K562 (cell line): Measurements from ENCODE around the gene HP. TPM values are rescaled to one million over a fixed set of nuclear protein-coding genes. Genes with fewer than 3 reads are reported as not detected.

Experiments
- ATAC-seq: fragments of 200-7000 bp; cut with Tn5 transposase; 3 replicates; pipeline ENCODE4 v1.9.1; 2020; ENCODE audit warnings: moderate library complexity
- BruUV-seq: library from RNA; stranded (reverse); fragments of 400-500 nt; replicated peaks from 2 replicates; lab custom pipeline; 2021; lab: Mats Ljungman, UMichigan
- CTCF ChIA-PET: fragments of 300-600 bp; formaldehyde crosslinking; extraction: SDS; loops from one replicate; lab custom pipeline; 2021; ENCODE audit warnings: low intra/inter-chr PET ratio; lab: Yijun Ruan, JAX
- POLR2A ChIA-PET: fragments of 300-600, 350-650 bp; sonication (Branson Sonifier 250); formaldehyde crosslinking; extraction: SDS; loops from one replicate; lab custom pipeline; 2021; ENCODE audit warnings: antibody characterized with exemption, inconsistent platforms; lab: Yijun Ruan, JAX
- DNase-seq, 4 experiments: peaks; one replicate each; pipeline versions ENCODE4 v3.0.0 to v3.0.0-alpha.2; 2011 to 2018; ENCODE audit warnings: low spot score in 3 of 4, mixed read lengths in 3 of 4; ENCODE audit errors: extremely low read depth in 1 of 4
- FAIRE-seq: peaks from 2 replicates; lab custom pipeline; 2011; peaks lifted over from hg19 to GRCh38; lab: Jason Lieb, UNC
- H2AFZ ChIP-seq: 2 replicates; pipeline ENCODE4 v1.6.0; 2011; ENCODE audit warnings: low read depth, low read length, control low read depth, inconsistent platforms
- H3K27ac ChIP-seq: fragments of 200-600 bp; 3 replicates; pipeline ENCODE4 v1.8.0; 2011; ENCODE audit warnings: low read depth, mild to moderate bottlenecking, control low read depth, inconsistent platforms, low read length, moderate library complexity, mixed read lengths; ENCODE audit errors: extremely low read depth
- H3K27me3 ChIP-seq, 2 experiments: fragments of 300-600 bp in 1 of 2; 2 replicates in 1 of 2; 3 replicates in 1 of 2; pipeline versions ENCODE4 v1.6.0 to v1.8.0; 2011; ENCODE audit warnings: inconsistent platforms in 2 of 2, low read length in 2 of 2, mild to moderate bottlenecking in 1 of 2, mixed read lengths in 1 of 2, moderate library complexity in 1 of 2; ENCODE audit not compliant: control insufficient read depth in 2 of 2, insufficient read depth in 2 of 2
- H3K36me3 ChIP-seq: fragments of 300-600 bp; 3 replicates; pipeline ENCODE4 v1.8.0; 2011; ENCODE audit warnings: mild to moderate bottlenecking, low read length, inconsistent platforms; ENCODE audit not compliant: control insufficient read depth, insufficient read depth
- H3K4me1 ChIP-seq, 2 experiments: fragments of 200-600 bp in 1 of 2; replicated peaks in 1 of 2; 2 replicates in 1 of 2; 3 replicates in 1 of 2; pipeline versions ENCODE4 v1.5.1 to v1.8.0; 2011; ENCODE audit warnings: inconsistent platforms in 2 of 2, low read length in 2 of 2, mild to moderate bottlenecking in 1 of 2, mixed read lengths in 1 of 2, moderate library complexity in 1 of 2; ENCODE audit not compliant: control insufficient read depth in 2 of 2, insufficient read depth in 2 of 2
- H3K4me2 ChIP-seq: 2 replicates; pipeline ENCODE4 v1.6.1; 2011; ENCODE audit warnings: low read length, control low read depth, inconsistent platforms, mixed read lengths; ENCODE audit not compliant: insufficient read depth
- H3K4me3 ChIP-seq: fragments of 200-600 bp; sonication (generic), shearing (Covaris generic); 2 replicates; pipeline ENCODE4 v1.5.1; 2016; ENCODE audit warnings: control low read depth, inconsistent platforms
- H3K79me2 ChIP-seq: fragments of 200-600 bp; 3 replicates; pipeline ENCODE4 v1.8.0; 2011; ENCODE audit warnings: low read length, inconsistent platforms; ENCODE audit not compliant: control insufficient read depth, insufficient read depth
- H3K9ac ChIP-seq, 2 experiments: 2 replicates each; pipeline versions ENCODE4 v1.6.0 to v1.6.1; 2011; ENCODE audit warnings: low read depth in 2 of 2, low read length in 2 of 2, control low read depth in 1 of 2, inconsistent platforms in 1 of 2, mild to moderate bottlenecking in 1 of 2, mixed read lengths in 1 of 2; ENCODE audit not compliant: insufficient read depth in 1 of 2
- H3K9me1 ChIP-seq: one replicate; pipeline ENCODE4 v1.6.0; 2011; ENCODE audit warnings: inconsistent platforms, mild to moderate bottlenecking, low read length, moderate library complexity; ENCODE audit not compliant: control insufficient read depth, insufficient read depth
- H3K9me3 ChIP-seq: replicated peaks from 2 replicates; pipeline ENCODE4 v1.5.1; 2011; ENCODE audit warnings: low read depth, low read length, inconsistent platforms; ENCODE audit not compliant: control insufficient read depth, insufficient read depth
- H4K20me1 ChIP-seq: replicated peaks from 2 replicates; pipeline ENCODE4 v1.6.1; 2011; ENCODE audit warnings: low read length, inconsistent platforms, mixed read lengths; ENCODE audit not compliant: control insufficient read depth, insufficient read depth
- ARID2 ChIP-seq: fragments of 450-650 bp; IDR thresholded peaks from 2 replicates; pipeline ENCODE4 v1.6.1; 2017; ENCODE audit warnings: antibody characterized with exemption, mild to moderate bottlenecking
- EHMT2 ChIP-seq: fragments of 450-650 bp; IDR thresholded peaks from 2 replicates; pipeline ENCODE4 v1.6.1; 2018; ENCODE audit warnings: antibody characterized with exemption
- FOXA1 ChIP-seq: fragments of 450-650 bp; IDR thresholded peaks from 2 replicates; pipeline ENCODE4 v1.6.1; 2016; ENCODE audit warnings: mild to moderate bottlenecking, borderline replicate concordance
- GTF2A2 ChIP-seq: IDR thresholded peaks from 2 replicates; pipeline ENCODE4 v1.6.1; 2016; ENCODE audit warnings: mild to moderate bottlenecking, missing genetic modification characterization, missing compliant biosample characterization
- HNRNPH1 ChIP-seq: fragments of 200-400 bp; formaldehyde crosslinking; optimal IDR thresholded peaks from 2 replicates; pipeline ENCODE3; 2017; ENCODE audit warnings: low read depth, mild to moderate bottlenecking, low read length, moderate library complexity
- POLR2G ChIP-seq: fragments of 200-400 bp; formaldehyde crosslinking; IDR thresholded peaks from 2 replicates; pipeline ENCODE4 v1.6.1; 2017; ENCODE audit warnings: low read depth, mild to moderate bottlenecking, antibody characterized with exemption, low read length, moderate library complexity
- SMARCA5 ChIP-seq: fragments of 450-650 bp; IDR thresholded peaks from 2 replicates; pipeline ENCODE4 v1.6.1; 2016
- TCF7 ChIP-seq: sonication (generic); IDR thresholded peaks from 2 replicates; pipeline ENCODE4 v1.6.1; 2016; ENCODE audit warnings: antibody characterized with exemption, borderline replicate concordance
- ZNF324 ChIP-seq: fragments of 250-450 bp; sonication (Bioruptor Pico); IDR thresholded peaks from 2 replicates; pipeline ENCODE4 v1.4.0; 2020; ENCODE audit warnings: mild to moderate bottlenecking
- ZNF785 ChIP-seq: fragments of 250-450 bp; sonication (Bioruptor Pico); IDR thresholded peaks from 2 replicates; pipeline ENCODE4 v1.4.0; 2020; ENCODE audit warnings: mild to moderate bottlenecking
- WGBS: fragments of 100-300 bp; shearing (Covaris generic); methylation state at CpG from one replicate; pipeline ENCODE4 v1.1.6; 2016; ENCODE audit warnings: low coverage, mixed read lengths; ENCODE audit not compliant: insufficient coverage; ENCODE audit errors: missing lambda C conversion rate; 5-methylcytosine and 5-hydroxymethylcytosine counted together
- in situ Hi-C: fragments of 300-500 bp; cut with MboI; formaldehyde crosslinking; loops from 4 replicates; pipeline ENCODE4 v1.15.0; 2018; ENCODE audit warnings: inconsistent platforms, mixed read lengths
- intact Hi-C: fragments of 100-400 bp; cut with micrococcal nuclease; formaldehyde crosslinking; loops from 2 replicates; pipeline ENCODE4 v1.14.2; 2022
- polyA plus RNA-seq, 8 experiments: library from polyadenylated mRNA; depleted of rRNA in 4 of 8; stranded (reverse) in 5 of 8; unstranded in 3 of 8; fragments of >200 nt; fragmentation: Nextera tagmentation in 2 of 8; fragmentation: Illumina TruSeq in 1 of 8; extraction: Ambion mirVana in 2 of 8; extraction: Trizol in 1 of 8; gene quantifications; 2 replicates each; pipeline versions ENCODE4 v1.2.1 to v1.2.3, GENCODE V29; 2011 to 2014; ENCODE audit warnings: inconsistent platforms in 1 of 8, missing spikeins in 1 of 8
- total RNA-seq, 7 experiments: library from RNA; depleted of rRNA in 6 of 7; stranded (reverse); fragments of >200 nt in 6 of 7; fragmentation: Illumina TruSeq in 2 of 7; extraction: Trizol in 2 of 7; gene quantifications; 2 replicates each; pipeline versions ENCODE4 v1.2.1 to v1.2.3, GENCODE V29; 2011 to 2021; ENCODE audit warnings: low replicate concordance in 1 of 7
- TF ChIP-seq, protein P1 (sequence below), 2 experiments: fragments of 450-650 bp; IDR thresholded peaks; 2 replicates each; pipeline ENCODE4 v1.6.1; 2016
- TF ChIP-seq, protein P2 (sequence below): conservative IDR thresholded peaks from 2 replicates; pipeline ENCODE4 v1.6.1; 2011; ENCODE audit warnings: low read depth, mild to moderate bottlenecking, low read length; ENCODE audit not compliant: control insufficient read depth

The HP gene
- total and polyA plus RNA-seq, 9 of the 15 experiments (the other 6 are each of a cell fraction or from before 2014, with no cell fraction given), result 0.04 to 8.7 TPM; not detected in 7

DNA sequence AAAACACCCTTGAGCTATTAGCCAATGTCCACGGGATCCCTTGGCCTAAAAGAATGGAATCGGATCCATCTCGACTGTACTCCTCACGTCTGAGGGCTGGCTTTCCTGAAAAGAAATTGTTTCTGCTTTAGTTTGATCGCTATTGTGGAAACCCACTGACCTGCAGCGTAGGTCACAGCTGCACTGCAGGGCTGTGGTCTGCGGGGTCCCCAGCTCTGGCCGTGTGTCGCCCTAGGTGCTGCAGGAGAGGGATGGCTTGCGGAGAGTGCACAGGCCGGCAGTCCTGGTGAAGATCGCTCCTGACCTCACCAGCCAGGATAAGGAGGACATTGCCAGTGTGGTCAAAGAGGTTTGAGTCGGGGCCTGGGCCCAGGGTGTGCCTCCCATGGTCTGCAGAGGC, 32.2 kb upstream of the HP start:
- no peaks in the 10 kb centered on the region for H3K9me1 ChIP-seq
- no peaks in the 10 kb centered on the region for H4K20me1 ChIP-seq
- H3K27ac ChIP-seq, result no peak overlapping the region
- no TSS peak for BruUV-seq
- H3K9me3 ChIP-seq, result no peaks in the 10 kb centered on the region
- no peak overlapping the region for H3K9ac ChIP-seq
- no peak for TF ChIP-seq ARID2
- no peak for TF ChIP-seq ZNF785
- no peak for TF ChIP-seq TCF7
- TF ChIP-seq, protein P1, sequence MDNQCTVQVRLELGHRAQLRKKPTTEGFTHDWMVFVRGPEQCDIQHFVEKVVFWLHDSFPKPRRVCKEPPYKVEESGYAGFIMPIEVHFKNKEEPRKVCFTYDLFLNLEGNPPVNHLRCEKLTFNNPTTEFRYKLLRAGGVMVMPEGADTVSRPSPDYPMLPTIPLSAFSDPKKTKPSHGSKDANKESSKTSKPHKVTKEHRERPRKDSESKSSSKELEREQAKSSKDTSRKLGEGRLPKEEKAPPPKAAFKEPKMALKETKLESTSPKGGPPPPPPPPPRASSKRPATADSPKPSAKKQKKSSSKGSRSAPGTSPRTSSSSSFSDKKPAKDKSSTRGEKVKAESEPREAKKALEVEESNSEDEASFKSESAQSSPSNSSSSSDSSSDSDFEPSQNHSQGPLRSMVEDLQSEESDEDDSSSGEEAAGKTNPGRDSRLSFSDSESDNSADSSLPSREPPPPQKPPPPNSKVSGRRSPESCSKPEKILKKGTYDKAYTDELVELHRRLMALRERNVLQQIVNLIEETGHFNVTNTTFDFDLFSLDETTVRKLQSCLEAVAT (IDR thresholded peaks at IDR 0.05), result no peak
- 0 out of 2 replicates have a peak, but pooled peaks have one; percentile 24 for TF ChIP-seq POLR2G
- POLR2A ChIA-PET, result interaction anchor here (0.7 to 1.4 kb wide), 2 partner anchors 9 to 73 kb away, joined by 3 read pairs; no protein-coding TSS in a partner anchor
- H3K79me2 ChIP-seq, result no peaks in the 10 kb centered on the region
- no peaks in the 10 kb centered on the region; a peak in 1 of 5 replicates for H3K4me1 ChIP-seq
- no peaks in the 10 kb centered on the region for H3K27me3 ChIP-seq
- 93% methylated on average over 13 of the region's 13 CpGs for WGBS
- peaks cover 75% of the 10 kb centered on the region for H3K36me3 ChIP-seq
- ATAC-seq, result no peak
- no peak overlapping the region for H2AFZ ChIP-seq
- no peak overlapping the region for H3K4me3 ChIP-seq
- intact Hi-C loops (no loop called here), in situ Hi-C loops (no loop called here)
- CTCF ChIA-PET, result no interaction called here
- FAIRE-seq, result no peak
- no peak overlapping the region for H3K4me2 ChIP-seq
- no peak for DNase-seq

DNA sequence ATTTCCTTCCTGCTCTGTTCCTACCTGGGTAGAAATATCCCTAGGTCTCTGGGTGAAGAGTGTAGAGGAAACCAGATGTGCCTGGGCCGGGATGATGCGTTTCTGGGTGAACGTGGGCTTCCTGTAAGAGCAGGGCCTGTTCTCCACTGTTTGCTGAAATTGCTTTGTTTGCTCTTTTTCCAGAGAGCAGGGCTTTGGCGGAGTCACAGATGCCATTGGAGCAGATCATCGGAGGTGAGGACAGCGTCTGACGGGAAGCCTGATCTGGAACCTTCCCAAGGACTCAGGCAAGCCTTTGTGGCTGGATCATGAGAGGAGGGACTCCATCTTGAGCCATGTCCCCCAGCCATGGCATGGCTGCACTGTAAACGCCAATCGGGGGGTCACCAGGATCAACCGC, 30.3 kb upstream of the HP start:
- H3K4me3 ChIP-seq, result no peak overlapping the region
- ATAC-seq, result no peak
- H3K9ac ChIP-seq, result no peak overlapping the region
- no peaks in the 10 kb centered on the region for H3K27me3 ChIP-seq
- WGBS, result 85% methylated on average over 8 of the region's 10 CpGs
- intact Hi-C loops, result no loop called here
- no peaks in the 10 kb centered on the region for H3K9me3 ChIP-seq
- no peaks in the 10 kb centered on the region for H4K20me1 ChIP-seq
- no peaks in the 10 kb centered on the region; a peak in 1 of 5 replicates for H3K4me1 ChIP-seq
- no peak overlapping the region for H2AFZ ChIP-seq
- H3K27ac ChIP-seq, result no peak overlapping the region
- no peaks in the 10 kb centered on the region for H3K79me2 ChIP-seq
- FAIRE-seq, result no peak
- DNase-seq, result no peak
- BruUV-seq, result TSS peak; percentile 29
- H3K9me1 ChIP-seq, result no peaks in the 10 kb centered on the region
- TF ChIP-seq, protein P2, sequence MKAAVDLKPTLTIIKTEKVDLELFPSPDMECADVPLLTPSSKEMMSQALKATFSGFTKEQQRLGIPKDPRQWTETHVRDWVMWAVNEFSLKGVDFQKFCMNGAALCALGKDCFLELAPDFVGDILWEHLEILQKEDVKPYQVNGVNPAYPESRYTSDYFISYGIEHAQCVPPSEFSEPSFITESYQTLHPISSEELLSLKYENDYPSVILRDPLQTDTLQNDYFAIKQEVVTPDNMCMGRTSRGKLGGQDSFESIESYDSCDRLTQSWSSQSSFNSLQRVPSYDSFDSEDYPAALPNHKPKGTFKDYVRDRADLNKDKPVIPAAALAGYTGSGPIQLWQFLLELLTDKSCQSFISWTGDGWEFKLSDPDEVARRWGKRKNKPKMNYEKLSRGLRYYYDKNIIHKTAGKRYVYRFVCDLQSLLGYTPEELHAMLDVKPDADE, result no peak
- TF ChIP-seq ZNF324 (CRISPR knock-in tag) (no peak), GTF2A2 (tag) (no peak), HNRNPH1 (no peak), FOXA1 (no peak), SMARCA5 (no peak), EHMT2 (no peak)
- H3K4me2 ChIP-seq, result no peak overlapping the region
- CTCF ChIA-PET, result no interaction called here
- POLR2A ChIA-PET, result no interaction called here
- in situ Hi-C loops, result no loop called here
- peaks cover 63% of the 10 kb centered on the region for H3K36me3 ChIP-seq
